HEK293 (cell line): ENCODE measurements around the gene CHD2.

ENCODE experiments used
- CTCF ChIA-PET: fragments of 350-600 bp; formaldehyde crosslinking; extraction: SDS; loops from one replicate; lab custom pipeline; 2021; ENCODE audit warnings: antibody characterized with exemption; lab: Yijun Ruan, JAX
- POLR2A ChIA-PET: fragments of 300-600 bp; formaldehyde crosslinking; extraction: SDS; loops from one replicate; lab custom pipeline; 2020; ENCODE audit warnings: antibody characterized with exemption, inconsistent platforms; lab: Yijun Ruan, JAX
- H3K27ac ChIP-seq: fragments of 200-500 bp; sonication (Bioruptor generic); 2 replicates; pipeline ENCODE4 v1.5.1; 2014; ENCODE audit warnings: low read depth, low read length, control low read depth, inconsistent platforms; ENCODE audit errors: extremely low read depth
- H3K36me3 ChIP-seq, 2 experiments: fragments of 200-500 bp in 1 of 2; sonication (Bioruptor generic) in 1 of 2; 1 replicate in 1 of 2; 2 replicates in 1 of 2; pipeline ENCODE4 v1.5.1; 2014 to 2017; ENCODE audit warnings: inconsistent platforms in 2 of 2, low read length in 2 of 2; ENCODE audit not compliant: control insufficient read depth in 2 of 2, insufficient read depth in 1 of 2
- H3K4me1 ChIP-seq: fragments of 200-500 bp; sonication (Bioruptor generic); 2 replicates; pipeline ENCODE4 v1.5.1; 2014; ENCODE audit warnings: mild to moderate bottlenecking, low read length, inconsistent platforms; ENCODE audit not compliant: control insufficient read depth, insufficient read depth
- H3K4me3 ChIP-seq: 2 replicates; pipeline ENCODE4 v1.5.1; 2011; ENCODE audit warnings: low read depth, mild to moderate bottlenecking, control low read depth, low read length, moderate library complexity
- H3K9me3 ChIP-seq: fragments of 200-500 bp; sonication (Bioruptor generic); 2 replicates; pipeline ENCODE4 v1.5.1; 2014; ENCODE audit warnings: low read depth, low read length, inconsistent platforms; ENCODE audit not compliant: control insufficient read depth, insufficient read depth
- CTCF ChIP-seq: fragments of 450-650 bp; formaldehyde crosslinking; IDR thresholded peaks from 2 replicates; pipeline ENCODE4 v1.5.1; 2016; ENCODE audit warnings: missing biosample characterization, missing genetic modification characterization
- EGR2 ChIP-seq: fragments of 450-650 bp; formaldehyde crosslinking; IDR thresholded peaks from 2 replicates; pipeline ENCODE4 v1.5.1; 2016; ENCODE audit warnings: low read depth, missing biosample characterization, missing genetic modification characterization
- FEZF1 ChIP-seq: fragments of 450-650 bp; formaldehyde crosslinking; IDR thresholded peaks from 2 replicates; pipeline ENCODE4 v1.5.1; 2016; ENCODE audit warnings: missing biosample characterization, missing genetic modification characterization
- KLF17 ChIP-seq: fragments of 450-650 bp; formaldehyde crosslinking; IDR thresholded peaks from 2 replicates; pipeline ENCODE4 v1.5.1; 2016; ENCODE audit warnings: missing biosample characterization, missing genetic modification characterization
- KLF8 ChIP-seq: fragments of 450-650 bp; formaldehyde crosslinking; IDR thresholded peaks from 2 replicates; pipeline ENCODE4 v1.5.1; 2016; ENCODE audit warnings: missing biosample characterization, missing genetic modification characterization
- PATZ1 ChIP-seq: fragments of 450-650 bp; formaldehyde crosslinking; IDR thresholded peaks from 2 replicates; pipeline ENCODE4 v1.5.1; 2016; ENCODE audit warnings: missing biosample characterization, missing genetic modification characterization
- PRDM4 ChIP-seq: fragments of 450-650 bp; formaldehyde crosslinking; IDR thresholded peaks from 2 replicates; pipeline ENCODE4 v1.5.1; 2017; ENCODE audit warnings: missing biosample characterization, missing genetic modification characterization
- PRDM6 ChIP-seq: fragments of 450-650 bp; formaldehyde crosslinking; IDR thresholded peaks from 2 replicates; pipeline ENCODE4 v1.5.1; 2017; ENCODE audit warnings: missing biosample characterization, missing genetic modification characterization
- SCRT1 ChIP-seq: fragments of 450-650 bp; formaldehyde crosslinking; IDR thresholded peaks from 2 replicates; pipeline ENCODE4 v1.5.1; 2016; ENCODE audit warnings: missing biosample characterization, missing genetic modification characterization, borderline replicate concordance
- SCRT2 ChIP-seq: fragments of 450-650 bp; formaldehyde crosslinking; IDR thresholded peaks from 2 replicates; pipeline ENCODE4 v1.5.1; 2016; ENCODE audit warnings: missing biosample characterization, missing genetic modification characterization
- ZBTB8A ChIP-seq: fragments of 450-650 bp; formaldehyde crosslinking; IDR thresholded peaks from 2 replicates; pipeline ENCODE4 v1.5.1; 2016; ENCODE audit warnings: missing biosample characterization, missing genetic modification characterization
- ZEB2 ChIP-seq: fragments of 450-650 bp; formaldehyde crosslinking; IDR thresholded peaks from 2 replicates; pipeline ENCODE4 v1.5.1; 2016; ENCODE audit warnings: missing biosample characterization, missing genetic modification characterization
- ZFHX2 ChIP-seq: fragments of 450-650 bp; formaldehyde crosslinking; conservative IDR thresholded peaks from 2 replicates; pipeline ENCODE4 v1.5.1; 2016; ENCODE audit warnings: missing biosample characterization, missing genetic modification characterization
- ZIC2 ChIP-seq: fragments of 450-650 bp; formaldehyde crosslinking; IDR thresholded peaks from 2 replicates; pipeline ENCODE4 v1.5.1; 2016; ENCODE audit warnings: missing biosample characterization, missing genetic modification characterization
- ZNF112 ChIP-seq: fragments of 450-650 bp; formaldehyde crosslinking; IDR thresholded peaks from 2 replicates; pipeline ENCODE4 v1.5.0; 2017; ENCODE audit warnings: missing biosample characterization, missing genetic modification characterization
- ZNF146 ChIP-seq: fragments of 450-650 bp; formaldehyde crosslinking; IDR thresholded peaks from 2 replicates; pipeline ENCODE4 v1.5.1; 2016; ENCODE audit warnings: missing biosample characterization, missing genetic modification characterization
- ZNF266 ChIP-seq: fragments of 450-650 bp; formaldehyde crosslinking; IDR thresholded peaks from 2 replicates; pipeline ENCODE4 v1.5.1; 2016; ENCODE audit warnings: missing biosample characterization, missing genetic modification characterization, low read depth
- ZNF48 ChIP-seq: fragments of 450-650 bp; formaldehyde crosslinking; IDR thresholded peaks from 2 replicates; pipeline ENCODE4 v1.5.1; 2016; ENCODE audit warnings: missing biosample characterization, missing genetic modification characterization
- ZNF521 ChIP-seq: fragments of 450-650 bp; formaldehyde crosslinking; IDR thresholded peaks from 2 replicates; pipeline ENCODE4 v1.5.1; 2017; ENCODE audit warnings: missing biosample characterization, mild to moderate bottlenecking, missing genetic modification characterization
- ZNF623 ChIP-seq: fragments of 450-650 bp; formaldehyde crosslinking; IDR thresholded peaks from 2 replicates; pipeline ENCODE4 v1.5.1; 2016; ENCODE audit warnings: missing biosample characterization, missing genetic modification characterization
- ZNF626 ChIP-seq: fragments of 450-650 bp; sonication (Bioruptor Pico); formaldehyde crosslinking; IDR thresholded peaks from 2 replicates; pipeline ENCODE4 v1.5.1; 2018; ENCODE audit warnings: missing biosample characterization, missing genetic modification characterization, inconsistent platforms
- ZNF639 ChIP-seq: fragments of 450-650 bp; formaldehyde crosslinking; IDR thresholded peaks from 2 replicates; pipeline ENCODE4 v1.5.1; 2016; ENCODE audit warnings: missing biosample characterization, missing genetic modification characterization
- ZSCAN5A ChIP-seq: fragments of 450-650 bp; formaldehyde crosslinking; IDR thresholded peaks from 2 replicates; pipeline ENCODE4 v1.5.1; 2016; ENCODE audit warnings: missing biosample characterization, missing genetic modification characterization

CHD2 gene

GRCh38 chr15:93068581-93069199, 168.6 kb downstream of the CHD2 start:
- POLR2A ChIA-PET = interaction anchor here (0.6 kb wide), 1 partner anchor 1421 kb away, joined by 3 read pairs; no protein-coding TSS in a partner anchor
- CTCF ChIA-PET = interaction anchor here (1.0 to 1.7 kb wide), 2 partner anchors 19 to 32 kb away, joined by 4 read pairs; no protein-coding TSS in a partner anchor
- peaks cover 49% of the 10 kb centered on the region for H3K4me1 ChIP-seq
- TF ChIP-seq ZNF626 (tag by site-specific recombination) (no peak), ZNF521 (tag by site-specific recombination) (no peak), SCRT2 (peak; percentile 94), ZNF639 (peak; percentile 60; the same call in 1 of the 2 replicates), EGR2 (peak; percentile 29; the same call in 1 of the 2 replicates), ZNF112 (tag by site-specific recombination) (no peak), ZBTB8A (peak; percentile 64), PATZ1 (tag by site-specific recombination) (peak; percentile 74), ZFHX2 (tag by site-specific recombination) (peak; percentile 61), KLF8 (tag by site-specific recombination) (0 out of 2 replicates have a peak, but pooled peaks have one; percentile 8), PRDM6 (peak; percentile 79), KLF17 (tag by site-specific recombination) (peak; percentile 61), ZIC2 (peak; percentile 98), ZNF266 (tag by site-specific recombination) (peak; percentile 93), FEZF1 (tag by site-specific recombination) (peak; percentile 79), PRDM4 (tag by site-specific recombination) (peak; percentile 68), CTCF (tag by site-specific recombination) (no peak), ZNF146 (tag by site-specific recombination) (0 out of 2 replicates have a peak, but pooled peaks have one; percentile 17), ZSCAN5A (0 out of 2 replicates have a peak, but pooled peaks have one; percentile 26), ZEB2 (peak; percentile 49; the same call in 1 of the 2 replicates), SCRT1 (peak; percentile 95), ZNF48 (tag by site-specific recombination) (no peak), ZNF623 (no peak)

More at GRCh38 chr15:93068581-93069199, 168.6 kb downstream of the CHD2 start:
- peaks cover 6 to 22% of the 10 kb centered on the region in 2 experiments; a peak in 1 of 3 replicates for H3K36me3 ChIP-seq
- H3K4me3 ChIP-seq = no peak overlapping the region
- H3K9me3 ChIP-seq = no peaks in the 10 kb centered on the region
- H3K27ac ChIP-seq = 0 out of 2 replicates have a peak overlapping the region, but pooled peaks have one; percentile 14
